ENCODE measurements around the gene ARL5C. TPM values are rescaled to one million over a fixed set of nuclear protein-coding genes. Genes with fewer than 3 reads are reported as not detected.
"Not testable (repeated sequence)": the region's sequence is repeated elsewhere in the genome, so short reads cannot be mapped to it uniquely, and the experiment has no call there.

The ARL5C gene
- total and polyA plus RNA-seq, 2 donors = 0.37 TPM; not detected in 1

DNA sequence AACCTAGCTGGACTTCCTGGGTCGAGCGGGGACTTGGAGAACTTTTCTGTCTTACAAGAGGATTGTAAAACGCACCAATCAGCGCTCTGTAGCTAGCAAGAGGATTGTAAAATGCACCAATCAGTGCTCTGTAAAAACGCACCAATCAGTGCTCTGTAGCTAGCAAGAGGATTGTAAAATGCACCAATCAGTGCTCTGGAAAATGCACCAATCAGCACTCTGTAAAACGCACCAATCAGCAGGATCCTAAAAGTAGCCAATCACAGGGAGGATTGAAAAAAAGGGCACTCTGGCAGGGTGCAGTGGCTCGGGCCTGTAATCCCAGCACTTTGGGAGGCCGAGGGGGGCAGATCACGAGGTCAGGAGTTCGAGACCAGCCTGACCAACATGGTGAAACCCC lies 2.5 kb upstream of the ARL5C start:
- H3K36me3 ChIP-seq (ENCODE audit: insufficient read depth); DNase-seq (ENCODE audit: extremely low spot score); H3K27ac ChIP-seq (ENCODE audit: low read depth); H3K4me1 ChIP-seq (ENCODE audit: insufficient read depth); H3K4me3 ChIP-seq (ENCODE audit: low read depth, low read length): not testable (repeated sequence)
- WGBS = 96% methylated on average over 10 of the region's 10 CpGs

DNA sequence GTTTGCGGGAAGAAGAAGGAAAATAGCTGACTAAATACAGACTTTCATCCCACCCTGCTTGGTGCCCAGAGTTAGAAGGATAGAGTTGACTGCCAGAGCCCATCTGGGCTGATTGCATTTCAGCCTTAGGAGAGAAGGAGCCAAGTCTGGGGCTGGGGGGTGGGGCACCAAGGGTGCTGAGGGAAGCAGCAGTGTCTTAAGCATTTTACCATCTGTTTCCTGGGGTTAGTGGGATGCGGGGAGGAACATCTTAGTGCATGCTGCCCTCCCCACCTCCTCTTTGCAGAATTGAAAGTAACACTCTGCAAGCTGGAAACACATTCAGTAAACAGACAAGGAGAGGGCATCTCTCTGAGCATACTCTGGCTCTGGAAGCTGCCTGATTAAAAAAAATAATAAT lies 1.5 kb upstream of the ARL5C start:
- H3K36me3 ChIP-seq (ENCODE audit: insufficient read depth) = no peaks in the 10 kb centered on the region
- 22% methylated on average over 2 of the region's 2 CpGs for WGBS
- H3K4me1 ChIP-seq (ENCODE audit: insufficient read depth) = no peaks in the 10 kb centered on the region
- H3K27ac ChIP-seq (ENCODE audit: low read depth) = no peak overlapping the region
- no peak overlapping the region for H3K4me3 ChIP-seq (ENCODE audit: low read depth, low read length)
- DNase-seq (ENCODE audit: extremely low spot score) = no peak

DNA sequence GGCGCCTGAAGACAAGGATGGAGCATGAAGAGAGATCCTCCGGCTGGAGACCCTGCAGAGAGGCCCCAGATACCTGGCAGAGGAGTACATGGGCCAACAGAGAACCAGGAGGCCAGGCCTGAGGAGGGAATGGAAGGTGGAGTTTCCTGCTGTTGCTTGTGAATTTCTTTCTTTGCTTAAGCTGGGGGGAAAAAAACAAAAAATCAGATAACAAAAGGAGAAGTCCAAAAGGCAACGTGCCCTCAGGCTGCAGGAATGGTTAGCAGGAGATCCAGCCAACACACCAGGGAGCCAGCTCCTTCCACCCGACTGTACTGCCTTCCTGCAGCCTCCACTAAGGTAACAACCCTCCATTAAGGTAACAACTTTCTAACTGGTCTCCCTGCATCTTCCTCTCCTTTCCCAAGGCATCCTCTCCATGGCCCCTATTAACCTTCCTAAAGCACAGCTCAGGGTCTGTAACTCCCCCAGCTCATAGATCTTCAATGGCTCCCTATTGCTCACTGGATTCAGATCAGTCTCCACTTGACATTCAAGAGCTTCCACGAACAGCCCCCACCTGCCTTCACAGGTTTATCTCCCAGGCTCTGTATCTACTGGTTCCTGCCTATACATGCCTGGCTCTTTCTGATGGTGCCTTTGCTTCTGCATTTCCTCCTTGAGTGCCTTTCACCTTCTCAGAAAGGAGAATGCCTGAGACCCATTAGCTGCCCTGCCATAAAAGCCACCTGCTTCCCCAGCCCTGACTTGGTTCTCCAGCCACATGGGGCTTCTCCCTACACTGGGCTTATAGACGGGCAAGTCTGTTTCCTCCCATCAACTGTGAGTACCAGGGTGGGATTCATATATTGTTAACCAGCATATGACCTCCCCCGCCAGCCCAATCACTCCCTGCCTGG lies 725 bp upstream of the ARL5C start:
- H3K4me3 ChIP-seq (ENCODE audit: low read depth, low read length) = no peak overlapping the region
- no peak overlapping the region for H3K27ac ChIP-seq (ENCODE audit: low read depth)
- no peaks in the 10 kb centered on the region for H3K36me3 ChIP-seq (ENCODE audit: insufficient read depth)
- no peak for DNase-seq (ENCODE audit: extremely low spot score)
- H3K4me1 ChIP-seq (ENCODE audit: insufficient read depth) = no peaks in the 10 kb centered on the region
- 56% methylated on average over 7 of the region's 7 CpGs for WGBS

DNA sequence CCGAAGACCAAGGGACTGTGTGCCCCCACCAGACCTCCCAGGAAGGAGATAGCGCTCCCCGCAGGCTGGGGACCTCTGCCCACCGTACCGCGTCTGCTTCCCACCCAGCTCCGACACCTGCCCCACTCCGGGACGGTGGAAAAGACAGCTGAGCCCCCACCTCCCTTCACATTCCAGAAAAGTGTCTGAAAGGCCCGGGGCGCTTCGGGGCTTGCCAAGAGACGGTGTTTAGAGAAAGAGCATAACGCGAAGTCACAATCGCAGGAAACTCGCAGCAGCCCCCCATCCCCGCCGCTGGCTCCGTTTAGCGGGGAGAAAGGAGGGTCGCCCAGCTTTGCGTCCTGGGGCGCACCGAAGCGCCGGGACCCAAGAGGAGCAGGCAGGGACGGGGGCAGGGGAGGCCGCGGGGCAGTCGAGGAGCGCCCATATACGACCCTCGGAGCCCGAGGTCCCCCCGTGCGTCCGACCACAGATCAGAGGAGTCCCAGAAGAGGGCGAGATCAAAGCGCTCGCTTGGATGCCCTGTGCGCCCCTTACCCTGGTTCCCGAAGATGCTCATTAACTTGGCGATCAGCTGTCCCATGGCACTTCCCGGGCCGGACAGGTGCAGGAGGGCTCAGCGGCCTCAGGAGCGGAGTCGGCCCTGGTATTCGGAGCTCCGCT lies 652 bp downstream of the ARL5C start:
- no peak for DNase-seq (ENCODE audit: extremely low spot score)
- H3K27ac ChIP-seq (ENCODE audit: low read depth) = no peak overlapping the region
- H3K4me1 ChIP-seq (ENCODE audit: insufficient read depth) = no peaks in the 10 kb centered on the region
- 10% methylated on average over 51 of the region's 51 CpGs for WGBS
- no peaks in the 10 kb centered on the region for H3K36me3 ChIP-seq (ENCODE audit: insufficient read depth)
- peak overlapping the region; percentile 43 for H3K4me3 ChIP-seq (ENCODE audit: low read depth, low read length)

DNA sequence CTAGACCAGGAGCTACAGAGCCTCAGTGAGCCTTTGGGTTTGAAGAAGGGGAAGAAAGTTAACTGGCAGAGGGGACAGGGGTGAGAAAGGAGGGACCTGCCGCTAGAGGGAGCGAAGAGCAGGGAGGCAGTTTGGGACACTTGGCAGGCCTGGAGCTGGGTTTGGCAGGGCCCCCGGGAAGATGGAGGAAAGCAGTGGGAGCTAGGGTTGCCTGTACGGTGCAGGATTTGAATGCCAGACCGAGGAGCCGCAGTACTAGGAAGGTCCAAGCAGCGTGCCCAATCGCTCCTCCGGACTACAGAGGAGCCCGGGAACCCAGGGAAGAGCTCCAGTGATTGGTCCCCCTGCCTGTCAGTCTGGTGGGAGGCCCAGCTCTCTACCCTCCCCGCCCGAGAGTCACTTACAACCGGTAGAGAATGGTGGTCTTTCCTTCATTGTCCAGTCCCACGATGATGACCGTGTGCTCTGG lies 1.3 kb downstream of the ARL5C start:
- Histone ChIP-seq H3K4me3 (ENCODE audit: low read depth, low read length) (peak overlapping the region; percentile 43), H3K27ac (ENCODE audit: low read depth) (no peak overlapping the region), H3K4me1 (ENCODE audit: insufficient read depth) (no peaks in the 10 kb centered on the region), H3K36me3 (ENCODE audit: insufficient read depth) (no peaks in the 10 kb centered on the region)
- under 1% methylated on average over 15 of the region's 15 CpGs for WGBS
- peak; percentile 77 for DNase-seq (ENCODE audit: extremely low spot score)

DNA sequence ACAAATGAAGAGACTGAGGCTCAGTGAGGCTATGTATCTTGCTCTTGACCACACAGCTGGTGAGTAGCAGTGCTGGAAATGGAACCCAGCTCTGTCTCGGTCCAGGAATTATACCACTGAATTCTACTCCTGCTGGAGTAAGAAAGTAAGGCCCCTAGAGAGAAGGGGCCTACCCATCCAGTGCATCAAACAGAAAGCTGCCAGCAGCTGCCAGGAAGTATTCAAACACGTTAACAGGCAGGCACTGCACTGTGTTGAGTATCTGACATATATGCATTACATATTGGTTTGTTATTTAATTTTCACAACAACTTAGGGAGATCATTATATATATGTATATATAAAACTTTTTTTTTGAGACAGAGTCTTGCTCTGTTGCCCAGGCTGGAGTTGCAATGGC lies 4.0 kb downstream of the ARL5C start:
- H3K36me3 ChIP-seq (ENCODE audit: insufficient read depth) = no peaks in the 10 kb centered on the region
- no peak overlapping the region for H3K27ac ChIP-seq (ENCODE audit: low read depth)
- DNase-seq (ENCODE audit: extremely low spot score) = no peak
- no peaks in the 10 kb centered on the region for H3K4me1 ChIP-seq (ENCODE audit: insufficient read depth)
- WGBS = 66% methylated on average over 2 of the region's 2 CpGs
- no peak overlapping the region for H3K4me3 ChIP-seq (ENCODE audit: low read depth, low read length)

DNA sequence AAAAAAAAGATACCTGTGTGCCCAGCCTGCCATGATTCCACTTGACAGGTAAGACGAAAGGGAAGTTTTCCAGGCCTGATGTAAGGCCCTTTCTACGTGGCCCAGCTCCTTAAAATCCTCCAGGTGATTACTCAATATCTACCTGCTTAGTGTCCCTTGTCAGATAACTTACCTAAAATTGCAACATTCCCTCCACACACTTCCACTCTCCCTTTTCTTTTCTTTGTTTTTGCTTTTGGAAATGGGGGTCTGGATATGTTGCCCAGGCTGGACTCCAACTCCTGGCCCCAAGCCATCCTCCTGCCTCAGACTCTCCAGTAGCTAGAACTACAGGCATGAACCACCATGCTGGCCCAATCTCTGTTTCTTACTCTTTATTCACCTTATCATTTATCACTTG lies 7.3 kb downstream of the ARL5C start:
- H3K4me1 ChIP-seq (ENCODE audit: insufficient read depth) = no peaks in the 10 kb centered on the region
- no peaks in the 10 kb centered on the region for H3K36me3 ChIP-seq (ENCODE audit: insufficient read depth)
- no peak overlapping the region for H3K27ac ChIP-seq (ENCODE audit: low read depth)
- no peak overlapping the region for H3K4me3 ChIP-seq (ENCODE audit: low read depth, low read length)
- no peak for DNase-seq (ENCODE audit: extremely low spot score)
- 86% methylated on average over 2 of the region's 2 CpGs for WGBS

DNA sequence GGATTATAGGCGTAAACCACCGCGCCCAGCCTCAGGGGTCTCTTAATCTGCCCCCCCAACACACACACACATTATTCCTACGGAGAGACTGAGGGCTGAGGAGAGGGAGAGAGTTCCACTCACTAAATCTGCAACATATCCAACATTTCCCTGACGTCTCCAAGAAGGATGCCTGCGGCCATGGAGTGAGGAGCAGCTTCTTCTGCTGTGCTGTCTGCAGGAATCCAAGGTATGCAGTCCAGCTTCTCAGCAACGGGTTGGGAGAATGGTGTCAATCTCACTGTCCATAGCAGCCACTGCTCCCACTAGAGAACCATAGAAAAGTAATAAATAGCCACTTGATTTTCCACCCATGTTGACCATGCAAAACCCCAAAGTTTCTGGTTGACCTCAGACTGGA lies 9.5 kb downstream of the ARL5C start:
- Histone ChIP-seq H3K4me3 (ENCODE audit: low read depth, low read length) (no peak overlapping the region), H3K27ac (ENCODE audit: low read depth) (no peak overlapping the region), H3K36me3 (ENCODE audit: insufficient read depth) (no peaks in the 10 kb centered on the region), H3K4me1 (ENCODE audit: insufficient read depth) (no peaks in the 10 kb centered on the region)
- no peak for DNase-seq (ENCODE audit: extremely low spot score)
- 63% methylated on average over 7 of the region's 7 CpGs for WGBS

DNA sequence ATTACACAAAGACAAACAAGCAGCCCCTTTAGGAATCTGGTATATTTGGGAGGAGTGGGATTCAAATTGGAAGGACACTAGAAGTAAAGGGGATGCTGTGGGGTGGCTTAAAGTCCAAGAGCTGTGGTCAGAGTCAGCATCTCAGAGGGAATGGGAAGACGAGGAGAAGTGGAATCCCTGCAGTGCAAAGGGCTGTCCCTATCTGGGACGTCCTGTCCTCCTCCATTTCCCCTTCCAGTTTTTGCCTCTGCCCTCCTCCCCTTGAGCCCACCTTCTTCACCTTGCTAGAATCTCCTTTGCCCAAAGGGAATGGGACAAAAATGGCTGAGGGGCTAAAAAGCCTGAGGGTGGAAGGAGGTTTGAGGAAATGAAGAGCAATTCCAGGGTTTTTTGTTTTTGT lies 10.3 kb downstream of the ARL5C start:
- DNase-seq (ENCODE audit: extremely low spot score) = no peak
- WGBS = 53% methylated on average over 2 of the region's 2 CpGs
- H3K4me1 ChIP-seq (ENCODE audit: insufficient read depth) = no peaks in the 10 kb centered on the region
- H3K4me3 ChIP-seq (ENCODE audit: low read depth, low read length) = no peak overlapping the region
- no peaks in the 10 kb centered on the region for H3K36me3 ChIP-seq (ENCODE audit: insufficient read depth)
- no peak overlapping the region for H3K27ac ChIP-seq (ENCODE audit: low read depth)

DNA sequence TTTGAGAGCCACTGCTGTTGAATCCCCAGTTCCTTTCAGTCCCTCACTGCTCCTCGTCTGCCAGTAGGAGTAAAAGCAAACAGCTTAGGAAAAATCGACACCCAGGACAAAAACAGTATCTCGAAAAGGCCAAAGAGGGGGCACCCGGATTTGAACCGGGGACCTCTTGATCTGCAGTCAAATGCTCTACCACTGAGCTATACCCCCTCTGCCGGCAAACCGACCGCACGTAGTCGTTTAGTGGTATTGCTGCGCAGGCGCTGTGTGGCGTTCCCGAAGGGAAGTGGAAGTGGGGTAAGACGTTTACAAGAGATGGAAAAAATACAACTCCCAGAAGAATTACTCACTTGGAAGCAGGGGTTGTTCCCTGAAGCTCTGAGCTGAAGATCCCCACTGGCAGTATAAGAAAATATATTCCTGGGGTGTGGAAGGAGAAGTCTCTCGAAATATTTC lies 12.3 kb downstream of the ARL5C start:
- peak overlapping the region; percentile 71 for H3K4me3 ChIP-seq (ENCODE audit: low read depth, low read length)
- DNase-seq (ENCODE audit: extremely low spot score) = peak; percentile 91
- no peaks in the 10 kb centered on the region for H3K36me3 ChIP-seq (ENCODE audit: insufficient read depth)
- under 1% methylated on average over 16 of the region's 16 CpGs for WGBS
- H3K4me1 ChIP-seq (ENCODE audit: insufficient read depth) = no peaks in the 10 kb centered on the region
- H3K27ac ChIP-seq (ENCODE audit: low read depth) = peak overlapping the region; percentile 85

DNA sequence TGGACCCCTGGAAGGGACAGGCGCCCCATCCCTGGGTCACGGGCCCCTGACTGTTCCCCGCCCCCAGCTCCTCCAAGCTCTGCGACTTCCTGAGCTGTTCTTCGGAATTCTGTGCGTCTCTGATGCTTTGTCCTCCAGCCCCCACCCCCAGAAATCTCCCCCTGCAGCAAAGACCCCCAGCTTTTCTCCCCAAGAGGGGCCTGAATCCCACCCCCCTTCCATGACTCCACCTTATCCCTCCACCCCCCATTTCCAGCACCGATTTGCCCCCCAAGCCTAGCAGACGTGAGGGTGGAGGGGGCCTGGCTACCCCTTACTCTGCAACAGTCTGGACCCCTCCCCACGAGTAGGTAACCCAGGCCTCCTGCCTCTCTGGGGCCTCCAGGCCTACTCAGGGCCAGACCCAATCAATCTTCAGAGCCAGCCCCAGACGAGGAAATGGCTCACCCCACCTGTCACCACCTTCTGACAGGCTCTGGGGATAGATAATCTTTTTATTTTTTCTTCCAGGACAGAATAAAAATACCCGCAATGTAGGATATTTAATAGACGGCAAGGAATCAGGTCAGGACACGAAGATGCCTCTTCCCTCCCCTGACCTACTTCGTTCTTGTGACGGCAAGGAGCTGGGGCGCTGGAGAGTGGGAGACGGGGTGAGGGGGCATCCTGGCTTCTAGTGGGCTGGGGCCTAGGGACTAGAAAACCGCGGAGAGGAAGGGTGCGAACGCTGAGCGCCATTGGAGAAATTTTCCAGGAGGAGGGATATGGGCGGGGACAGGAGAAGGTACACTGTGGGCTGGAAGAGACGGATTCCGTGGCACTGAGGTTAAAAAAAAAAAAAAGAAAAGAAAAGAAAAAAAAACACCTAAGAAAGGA lies 13.8 kb downstream of the ARL5C start:
- no peak overlapping the region for H3K27ac ChIP-seq (ENCODE audit: low read depth)
- WGBS = 18% methylated on average over 25 of the region's 25 CpGs
- H3K4me3 ChIP-seq (ENCODE audit: low read depth, low read length) = peak overlapping the region; percentile 49
- no peaks in the 10 kb centered on the region for H3K36me3 ChIP-seq (ENCODE audit: insufficient read depth)
- no peak for DNase-seq (ENCODE audit: extremely low spot score)
- no peaks in the 10 kb centered on the region for H3K4me1 ChIP-seq (ENCODE audit: insufficient read depth)

DNA sequence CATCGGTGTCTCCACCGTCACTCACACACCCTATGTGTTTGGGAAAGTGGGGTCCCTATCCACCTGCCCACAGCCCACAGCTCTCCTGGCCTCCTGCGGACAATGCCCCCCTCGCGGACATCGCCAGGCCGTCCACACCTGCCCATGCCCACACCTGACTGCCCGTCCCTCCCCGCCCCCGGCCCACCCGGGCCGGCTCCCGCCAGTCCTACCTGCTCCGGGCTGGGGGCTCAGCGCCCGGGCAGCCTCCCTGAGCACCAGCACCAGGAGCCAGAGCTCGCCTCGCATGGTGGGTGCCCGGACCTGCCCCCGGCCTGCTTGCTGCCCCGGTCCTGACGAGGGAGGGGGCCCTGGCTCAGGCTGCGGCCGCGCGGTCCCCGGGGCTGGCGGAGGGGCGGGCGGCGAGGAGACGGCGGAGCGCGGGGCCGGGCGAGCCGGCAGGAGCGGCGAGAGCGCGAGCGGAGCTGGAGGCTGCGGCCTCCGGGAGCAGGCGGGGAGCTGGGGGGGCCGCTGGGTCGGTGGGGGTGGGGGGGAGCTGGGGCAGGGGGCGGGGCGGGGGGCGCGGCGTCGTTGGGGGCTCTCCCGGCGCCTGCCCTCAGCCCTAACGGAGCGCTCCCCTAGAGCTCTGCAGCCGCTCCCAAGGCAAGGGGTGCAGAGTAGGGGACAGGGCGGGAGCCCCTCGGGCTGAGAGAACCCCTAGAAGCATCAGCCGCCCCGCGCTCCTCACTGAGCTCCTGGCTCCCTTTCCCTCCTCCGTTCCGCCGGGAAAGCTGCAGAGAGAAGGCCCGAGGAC lies 14.6 kb downstream of the ARL5C start, which contains the start of gene PLXDC1:
TSS of gene PLXDC1 (minus strand) at position 488 of the 793 bp plus-strand sequence. CDS start at position 288, 200 bp downstream.
- Histone ChIP-seq H3K27ac (ENCODE audit: low read depth) (no peak within 1 kb of the TSS), H3K4me1 (ENCODE audit: insufficient read depth) (no peaks in the 10 kb centered on the region), H3K36me3 (ENCODE audit: insufficient read depth) (no peaks in the 10 kb centered on the region), H3K4me3 (ENCODE audit: low read depth, low read length) (peak within 1 kb of the TSS; percentile 49)
- DNase-seq (ENCODE audit: extremely low spot score) = no peak
- 2% methylated on average over 62 of the region's 68 CpGs for WGBS

DNA sequence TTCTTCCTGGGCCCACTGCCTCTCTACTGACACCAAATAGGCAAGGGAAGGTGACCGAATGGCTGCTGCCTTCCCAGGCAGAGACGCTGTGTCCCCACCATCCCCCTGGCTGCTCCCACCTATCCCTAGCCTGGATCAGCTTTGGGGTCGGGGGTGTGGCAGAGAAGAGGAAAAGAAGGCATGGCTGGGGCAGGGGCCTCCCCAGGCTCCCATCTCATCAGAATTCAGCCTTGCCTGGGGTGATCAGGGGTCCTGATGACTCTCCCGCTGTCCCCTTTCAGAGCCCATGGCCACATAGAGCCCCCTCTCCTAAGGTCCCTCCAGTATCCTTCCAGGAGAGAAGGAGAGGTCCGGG lies 15.2 kb downstream of the ARL5C start:
- H3K4me1 ChIP-seq (ENCODE audit: insufficient read depth) = no peaks in the 10 kb centered on the region
- H3K36me3 ChIP-seq (ENCODE audit: insufficient read depth) = no peaks in the 10 kb centered on the region
- peak overlapping the region; percentile 49 for H3K4me3 ChIP-seq (ENCODE audit: low read depth, low read length)
- H3K27ac ChIP-seq (ENCODE audit: low read depth) = no peak overlapping the region
- DNase-seq (ENCODE audit: extremely low spot score) = no peak
- WGBS = 52% methylated on average over 5 of the region's 5 CpGs

Data from urinary bladder (tissue), 4 donors.